ENCODE data around the gene WASF2.

WASF2 gene

GRCh38 chr1:27522432-27523336 is 32.7 kb upstream of the WASF2 start:
- peak; percentile 24 to 45 for DNase-seq (ENCODE audit: low read depth in 1 of 2, low spot score in 1 of 2)

GRCh38 chr1:27521861-27522431 is 32.0 kb upstream of the WASF2 start:
- DNase-seq (ENCODE audit: low read depth in 1 of 2, low spot score in 1 of 2), result no peak

DNA sequence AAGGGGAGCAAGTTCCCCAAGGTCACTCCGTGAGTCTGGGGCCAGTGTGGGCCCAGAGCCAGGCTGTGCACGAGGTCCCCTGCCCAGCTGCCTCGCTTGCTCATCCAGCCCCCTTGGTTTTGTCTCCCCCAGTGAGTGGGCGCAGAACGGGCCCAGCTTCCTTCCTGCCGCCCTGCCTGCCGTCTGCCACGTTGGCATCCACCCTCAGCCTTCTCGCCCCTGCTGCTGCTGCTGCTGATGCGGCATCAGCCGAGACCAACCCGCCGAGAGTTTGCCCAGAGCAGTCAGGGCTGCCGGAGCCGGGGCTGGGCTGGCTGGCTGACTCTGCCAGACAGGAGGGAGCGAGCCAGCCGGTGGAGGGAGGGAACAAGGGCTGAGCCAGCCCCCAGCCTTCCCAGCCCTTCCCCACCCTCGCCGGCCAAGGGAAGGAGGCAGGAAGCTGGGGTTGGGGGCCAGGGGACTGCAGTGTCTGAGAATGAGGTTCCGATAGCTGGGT is 31.4 kb upstream of the WASF2 start:
- DNase-seq (ENCODE audit: low read depth in 1 of 2, low spot score in 1 of 2), result peak in 1 of 2 donors; percentile 31

- no peak for DNase-seq (ENCODE audit: low read depth in 1 of 2, low spot score in 1 of 2)
These were observed 30.7 kb upstream of the WASF2 start for GRCh38 chr1:27520651-27521050.

GRCh38 chr1:27519331-27520258 is 29.6 kb upstream of the WASF2 start:
- no peak for DNase-seq (ENCODE audit: low read depth in 1 of 2, low spot score in 1 of 2)

- no peak for DNase-seq (ENCODE audit: low read depth in 1 of 2, low spot score in 1 of 2)
These were observed 28.8 kb upstream of the WASF2 start for GRCh38 chr1:27518808-27519207.

DNA sequence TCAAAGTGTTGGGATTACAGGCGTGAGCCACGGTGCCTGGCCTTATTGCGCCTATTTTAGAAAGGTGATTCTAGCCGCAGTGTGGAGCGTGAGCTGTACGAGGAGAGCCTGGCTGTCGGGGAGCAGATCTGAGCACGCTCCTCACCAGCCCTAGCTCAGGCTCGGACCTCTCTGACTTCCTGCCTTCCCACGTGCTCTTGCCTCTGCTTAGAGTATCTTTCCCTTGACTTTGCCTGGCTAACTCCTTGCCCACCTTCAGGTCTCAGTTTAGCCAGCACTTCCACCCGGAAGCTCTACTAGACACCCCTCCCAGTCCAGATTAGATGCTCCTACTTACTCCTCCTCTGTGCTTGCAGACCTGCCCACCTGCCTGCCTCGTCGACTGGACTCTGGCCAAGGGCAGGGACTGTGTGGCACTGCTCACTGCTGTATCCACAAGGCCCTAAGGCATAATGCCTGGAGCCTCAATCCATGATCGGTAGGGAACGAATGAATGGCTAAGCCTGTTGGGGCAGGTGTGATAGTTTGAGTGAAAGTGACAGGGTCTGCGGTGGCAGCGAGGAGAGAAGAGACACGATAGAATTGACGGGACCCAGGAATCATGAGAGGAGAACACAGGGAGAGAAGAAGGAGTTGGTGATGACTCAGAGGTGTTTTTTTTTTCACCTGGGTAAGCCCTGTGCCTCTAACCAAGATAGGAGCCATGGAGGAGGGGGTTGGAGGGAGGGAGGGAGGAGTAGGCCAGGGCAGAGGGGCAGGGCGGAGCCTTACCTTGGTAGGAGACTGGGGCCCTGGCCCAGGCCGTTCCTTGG is 28.1 kb upstream of the WASF2 start:
- no peak for DNase-seq (ENCODE audit: low read depth in 1 of 2, low spot score in 1 of 2)

- no peak for DNase-seq (ENCODE audit: low read depth in 1 of 2, low spot score in 1 of 2)
These were observed 27.3 kb upstream of the WASF2 start for GRCh38 chr1:27517301-27517700.

- no peak for DNase-seq (ENCODE audit: low read depth in 1 of 2, low spot score in 1 of 2)
These were observed 25.7 kb upstream of the WASF2 start for GRCh38 chr1:27515626-27516025.

GRCh38 chr1:27513958-27514357 is 24.0 kb upstream of the WASF2 start:
- no peak for DNase-seq (ENCODE audit: low read depth in 1 of 2, low spot score in 1 of 2)

DNA sequence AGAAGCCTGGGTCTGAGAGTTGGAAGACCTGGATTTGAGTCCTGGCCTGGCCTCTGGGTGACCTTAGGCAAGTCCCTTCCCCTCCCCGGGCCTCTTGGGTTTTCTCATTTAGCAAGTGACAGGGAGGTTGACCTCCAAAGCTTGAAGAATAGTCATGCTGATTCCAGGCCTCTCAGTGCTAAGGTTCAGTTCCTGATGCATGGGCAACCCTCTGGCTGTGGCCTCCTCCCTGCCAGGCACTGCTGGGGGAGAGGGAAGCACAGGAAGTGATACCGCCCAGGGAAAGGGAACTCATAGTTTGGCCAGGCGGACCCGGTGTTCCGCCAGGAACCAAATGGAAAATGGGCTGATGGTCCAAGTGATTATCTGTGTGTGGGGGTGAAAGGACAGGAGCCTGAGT is 23.6 kb upstream of the WASF2 start:
- no peak for DNase-seq (ENCODE audit: low read depth in 1 of 2, low spot score in 1 of 2)

DNA sequence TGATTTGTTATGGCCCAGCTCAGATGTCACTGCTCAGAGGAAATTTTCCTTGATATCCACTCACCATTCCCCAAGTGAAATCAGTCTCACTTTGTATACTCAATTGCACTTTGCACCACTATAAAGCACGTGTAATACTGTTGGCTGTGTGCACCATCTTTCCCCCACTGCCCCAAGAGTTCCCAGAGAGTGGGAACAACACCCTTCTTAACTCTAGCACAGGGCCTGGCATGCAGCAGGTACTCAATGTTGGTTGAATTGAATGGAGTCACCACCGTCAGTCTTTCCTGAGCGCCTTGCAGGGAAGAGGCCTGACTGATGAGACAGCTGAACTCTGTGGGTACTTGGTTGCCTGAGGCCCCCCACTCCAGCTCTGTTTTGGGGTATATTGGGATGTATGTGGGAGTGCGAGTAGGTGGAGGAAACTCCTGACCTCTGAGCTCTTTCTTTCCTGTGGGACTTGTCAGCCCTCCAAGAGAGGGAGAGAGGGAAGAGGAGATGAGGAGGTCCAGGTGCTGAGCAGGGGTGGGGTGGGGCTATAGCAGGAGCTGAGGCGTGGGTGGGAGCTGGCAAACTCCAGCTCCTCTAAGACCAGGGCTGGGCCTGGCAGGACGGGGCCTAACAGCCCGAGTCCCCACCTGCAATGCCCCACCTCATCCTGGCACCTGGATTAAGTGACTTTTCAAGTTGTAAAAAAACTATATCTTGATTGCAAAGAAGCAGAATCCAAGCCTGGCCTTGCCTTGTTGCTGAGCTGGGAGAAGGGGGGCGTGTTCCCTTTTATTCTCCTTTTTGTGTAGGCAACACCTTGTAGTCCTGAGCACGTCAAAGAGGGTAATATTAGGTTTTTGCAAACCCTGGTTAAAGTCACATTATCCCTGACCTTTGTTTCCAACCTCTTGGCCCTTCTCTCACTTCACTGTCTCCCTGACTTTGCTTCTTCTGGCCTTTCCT is 19.4 kb upstream of the WASF2 start:
- DNase-seq (ENCODE audit: low read depth in 1 of 2, low spot score in 1 of 2), result no peak

DNA sequence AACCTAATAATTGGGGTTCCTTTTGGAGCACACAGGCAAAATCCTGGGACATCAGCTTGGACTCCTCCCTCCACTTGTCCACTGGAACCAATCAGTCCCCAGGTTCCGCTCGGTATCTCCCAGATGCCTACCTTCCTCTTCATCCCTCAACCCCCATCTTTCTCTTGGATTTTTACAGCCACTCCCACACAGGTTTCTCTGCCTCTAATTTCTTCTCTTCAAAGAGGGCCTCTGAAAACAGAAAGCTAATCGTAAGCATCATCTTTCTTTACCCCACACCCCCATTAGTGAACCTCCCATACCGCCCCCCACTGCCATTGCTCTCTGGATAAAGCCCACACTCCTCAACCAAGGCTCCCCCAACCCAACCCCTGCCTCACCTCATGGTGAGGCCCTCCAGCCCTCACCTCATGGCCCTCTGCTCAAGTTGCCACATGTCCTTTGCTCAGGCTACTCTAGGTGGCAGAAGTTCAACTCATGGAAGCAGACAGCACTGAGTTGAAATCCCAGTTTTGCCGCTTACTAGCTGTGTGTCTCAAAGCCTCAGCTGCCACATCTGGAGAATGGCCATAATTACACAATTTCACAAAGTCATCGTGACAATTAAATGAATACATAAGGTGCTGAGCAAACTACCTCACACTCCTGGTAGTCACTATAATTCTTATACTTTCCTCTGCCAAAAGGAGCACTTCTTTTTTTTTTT is 18.1 kb upstream of the WASF2 start:
- no peak for DNase-seq (ENCODE audit: low read depth in 1 of 2, low spot score in 1 of 2)

DNA sequence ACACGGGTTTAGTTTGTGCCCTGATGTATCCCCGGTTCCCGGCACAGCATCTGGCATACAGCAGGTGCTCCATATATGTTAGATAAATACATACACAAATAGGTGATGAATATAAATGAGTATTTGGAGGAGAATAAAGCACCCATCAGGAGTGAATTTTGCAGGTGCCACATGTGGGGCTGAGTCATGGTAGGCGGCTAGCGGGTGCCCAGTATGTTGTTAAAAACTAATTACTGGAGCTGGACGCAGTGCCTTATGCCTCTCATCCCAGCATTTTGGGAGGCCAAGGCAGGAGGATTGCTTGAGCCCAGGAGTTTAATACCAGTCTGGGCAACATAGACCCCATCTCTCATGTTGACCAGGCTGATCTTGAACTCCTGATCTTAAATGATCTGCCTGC is 16.7 kb upstream of the WASF2 start:
- DNase-seq (ENCODE audit: low read depth in 1 of 2, low spot score in 1 of 2), result no peak

GRCh38 chr1:27505420-27505680 is 15.4 kb upstream of the WASF2 start:
- no peak for DNase-seq (ENCODE audit: low read depth in 1 of 2, low spot score in 1 of 2)

- DNase-seq (ENCODE audit: low read depth in 1 of 2, low spot score in 1 of 2), result no peak
These were observed 14.8 kb upstream of the WASF2 start for GRCh38 chr1:27504588-27505419.

GRCh38 chr1:27503844-27504587 is 14.0 kb upstream of the WASF2 start:
- DNase-seq (ENCODE audit: low read depth in 1 of 2, low spot score in 1 of 2), result no peak

DNA sequence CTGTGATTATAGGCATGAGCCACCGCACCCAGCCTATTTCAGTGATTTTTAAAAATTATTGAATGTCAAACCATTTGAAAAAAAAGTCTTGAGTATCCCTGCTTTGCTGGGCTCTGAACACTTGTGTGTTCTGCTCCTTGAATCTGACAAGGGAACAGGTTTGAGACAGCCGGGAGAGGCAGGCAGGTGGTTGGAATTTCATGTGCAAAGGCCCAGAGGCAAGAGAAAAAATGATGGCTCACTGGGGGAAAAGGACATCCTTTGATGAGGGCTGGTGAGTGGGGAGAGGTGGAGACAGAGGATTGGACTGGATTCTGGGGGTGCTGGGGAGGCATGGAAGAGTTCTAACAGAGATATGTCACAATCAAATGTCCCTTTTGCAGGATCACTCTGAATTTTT is 13.1 kb upstream of the WASF2 start:
- DNase-seq (ENCODE audit: low read depth in 1 of 2, low spot score in 1 of 2), result no peak

Data from activated T-helper 1 cell treated with anti-CD3 and anti-CD28 coated beads, Interleukin-2, amount 50 U/mL, for 16 hours (primary cell).